Heart right ventricle (tissue), 16 donors: ENCODE results near the gene KIF26B. TPM values are rescaled to one million over a fixed set of nuclear protein-coding genes. Genes with fewer than 3 reads are reported as not detected.

Experiments
- ATAC-seq, 8 donors: fragments of 200-7000 bp; cut with Tn5 transposase; one replicate each; pipeline ENCODE4 v1.9.1; 2020; ENCODE audit warnings: mild to moderate bottlenecking in 8 of 8, moderate library complexity in 8 of 8, moderate number of reproducible peaks in 1 of 8
- DNase-seq, 2 donors: peaks; one replicate each; pipeline ENCODE4 v3.0.0-alpha.2; 2020
- H3K27ac ChIP-seq, 10 donors: fragments of 200-600 bp; sonication (generic) in 2 of 10; one replicate each; pipeline versions ENCODE4 v1.5.0 to v1.8.0; 2020 to 2022; ENCODE audit warnings: mild to moderate bottlenecking in 3 of 10
- H3K27me3 ChIP-seq, 7 donors: fragments of 200-600 bp; one replicate each; pipeline ENCODE4 v1.8.0; 2021 to 2022; ENCODE audit warnings: mild to moderate bottlenecking in 2 of 7
- H3K36me3 ChIP-seq, 9 donors: fragments of 200-600 bp; sonication (generic) in 1 of 9; one replicate each; pipeline versions ENCODE4 v1.5.0 to v1.8.0; 2020 to 2022; ENCODE audit warnings: mild to moderate bottlenecking in 2 of 9
- H3K4me1 ChIP-seq, 9 donors: fragments of 200-600 bp; sonication (generic) in 1 of 9; one replicate each; pipeline versions ENCODE4 v1.5.0 to v1.8.0; 2020 to 2022; ENCODE audit warnings: mild to moderate bottlenecking in 4 of 9
- H3K4me3 ChIP-seq, 10 donors: fragments of 200-600 bp; sonication (generic) in 2 of 10; one replicate each; pipeline versions ENCODE4 v1.5.0 to v1.8.0; 2020 to 2022; ENCODE audit warnings: mild to moderate bottlenecking in 7 of 10, moderate library complexity in 2 of 10
- H3K9me3 ChIP-seq, 11 donors: fragments of 200-600 bp in 10 of 11; sonication (generic) in 2 of 11; one replicate each; pipeline versions ENCODE4 v1.5.0 to v1.8.0; 2013 to 2022; ENCODE audit warnings: mild to moderate bottlenecking in 2 of 11, control low read depth in 1 of 11, moderate library complexity in 1 of 11
- CTCF ChIP-seq, 9 donors: fragments of 200-600 bp; sonication (generic) in 2 of 9; IDR thresholded peaks; one replicate each; pipeline versions ENCODE4 v1.5.0 to v1.8.0; 2021 to 2022; ENCODE audit warnings: antibody characterized with exemption in 9 of 9, mild to moderate bottlenecking in 5 of 9, moderate library complexity in 1 of 9
- whole genome bisulfite sequencing, 2 donors: extraction: QIAGEN DNeasy Blood & Tissue Kit; methylation state at CpG; one replicate each; pipeline ENCODE4 v1.1.7; 2013; ENCODE audit warnings: inconsistent platforms in 1 of 2; 5-methylcytosine and 5-hydroxymethylcytosine counted together
- intact Hi-C, 10 donors: fragments of 100-400 bp; cut with DNase I; formaldehyde crosslinking; loops; one replicate each; pipeline versions ENCODE4 v1.11.1 to v1.14.2; 2022
- polyA plus RNA-seq, 2 donors: library from polyadenylated mRNA; stranded (reverse); fragments of 200-250 nt; gene quantifications; one replicate each; pipeline ENCODE4 v1.2.3, GENCODE V29; 2013
- total RNA-seq, 10 donors: library from RNA; stranded (reverse); fragmentation: NEBNext Ultra II Directional in 3 of 10; extraction: Animal tissue kit (Norgen Biotek cat#: 25700) in 3 of 10; gene quantifications; one replicate each; pipeline versions ENCODE4 v1.2.1 to v1.2.4, GENCODE V29; 2021 to 2023
- donor health status: Arrhythmogenic right ventricular cardiomyopathy.
- donor health status: ischemic (EF 13 %, LVEDD 7.1; RV severe dilation, severe dysfunction).
- donor health status: healthy with polysubstance abuse.
- donor health status: DM: no; HTN: yes; CAD: no.
- donor health status: DM: no; HTN: no; CAD: no.
- donor health status: ischemic (EF 25% LVEDD 6.9; RV normal size, moderate dysfunction).
- donor health status: ischemic (EF 25% LVEDD 5.7; RV mildly dilated, moderate dysfunction).
- donor health status: healthy.
- donor health status: DM: yes; HTN: yes; CAD: no.
- donor health status: Ischemic cardiomyopathy.
- donor health status: ischemic (EF 35%, LVEDD 5.7; RV mildly dilated, moderate dysfunction).
- donor health status: nonischemic (EF 11% LVEDD 7.7; RV severe dilation, severe dysfunction).
- donor health status: DM: yes; HTN: yes; CAD: no.
- donor health status: PGD.
- donor health status: ischemic (EF 29% LVEDD 5.4; RV normal size, mild dysfunction).
- donor health status: nonischemic (EF 23%, LVEDD 6.1; RV moderate dilation, normal function).

Gene KIF26B
- total and polyA plus RNA-seq, 12 donors = 0.66 to 8.8 (median 2.8) TPM

GRCh38 chr1:245481261-245481660, 326.5 kb downstream of the KIF26B start:
- H3K4me3 ChIP-seq = no peak overlapping the region
- H3K27ac ChIP-seq = no peak overlapping the region
- no peak for ATAC-seq
- WGBS, 2 donors = 58 to 66% methylated on average over 6 of the region's 6 CpGs
- H3K9me3 ChIP-seq = no peaks in the 10 kb centered on the region
- H3K27me3 ChIP-seq = no peaks in the 10 kb centered on the region
- no peaks in the 10 kb centered on the region for H3K36me3 ChIP-seq
- H3K4me1 ChIP-seq = peaks cover 0 to 17% (median 0%) of the 10 kb centered on the region in 9 donors
- no peak for DNase-seq
- intact Hi-C loops = no loop called here
- no peak for TF ChIP-seq CTCF (IDR thresholded peaks at IDR 0.05)

- Histone ChIP-seq H3K36me3 (no peaks in the 10 kb centered on the region), H3K9me3 (no peaks in the 10 kb centered on the region), H3K4me1 (peaks cover 0 to 25% (median 0%) of the 10 kb centered on the region in 9 donors), H3K27ac (no peak overlapping the region), H3K27me3 (no peaks in the 10 kb centered on the region), H3K4me3 (no peak overlapping the region)
- ATAC-seq (no peak), DNase-seq (no peak)
- 84% methylated on average over 6 of the region's 6 CpGs for WGBS, 2 donors
- TF ChIP-seq CTCF (IDR thresholded peaks at IDR 0.05) = no peak
- intact Hi-C loops = no loop called here
Observed at GRCh38 chr1:245483247-245483646, 328.5 kb downstream of the KIF26B start.

- Histone ChIP-seq H3K36me3 (no peaks in the 10 kb centered on the region), H3K4me1 (peaks cover 0 to 25% (median 0%) of the 10 kb centered on the region in 9 donors), H3K9me3 (no peaks in the 10 kb centered on the region), H3K4me3 (no peak overlapping the region), H3K27me3 (no peaks in the 10 kb centered on the region), H3K27ac (no peak overlapping the region)
- 29 to 62% methylated on average over 2 of the region's 2 CpGs for WGBS, 2 donors
- TF ChIP-seq CTCF (IDR thresholded peaks at IDR 0.05) = no peak
- ATAC-seq (no peak), DNase-seq (no peak)
- intact Hi-C loops = no loop called here
Observed at GRCh38 chr1:245484176-245484575, 329.4 kb downstream of the KIF26B start.

- DNase-seq (no peak), ATAC-seq (no peak)
- no peak overlapping the region for H3K4me3 ChIP-seq
- H3K27me3 ChIP-seq = no peaks in the 10 kb centered on the region
- intact Hi-C loops = no loop called here
- H3K36me3 ChIP-seq = no peaks in the 10 kb centered on the region
- no peak overlapping the region for H3K27ac ChIP-seq
- 70 to 80% methylated on average over 3 of the region's 3 CpGs for WGBS, 2 donors
- TF ChIP-seq CTCF (IDR thresholded peaks at IDR 0.05) = no peak
- peaks cover 0 to 16% (median 0%) of the 10 kb centered on the region in 9 donors for H3K4me1 ChIP-seq
- peaks cover 0 to 6% (median 0%) of the 10 kb centered on the region in 11 donors for H3K9me3 ChIP-seq
Observed at GRCh38 chr1:245485996-245486395, 331.2 kb downstream of the KIF26B start.
